ENCODE measurements around the gene RAB36. TPM values are rescaled to one million over a fixed set of nuclear protein-coding genes. Genes with fewer than 3 reads are reported as not detected.

RAB36 gene
- polyA plus RNA-seq, 1 donor (not counting 4 experiments of a cell fraction or from before 2014, with no cell fraction given), result 1.9 TPM

- no peak overlapping the region for H3K4me3 ChIP-seq (ENCODE audit: control insufficient read depth in 2 of 3, extremely low read depth in 1 of 3, insufficient read depth in 2 of 3, low read depth in 1 of 3, low read length in 3 of 3)
- H2AFZ ChIP-seq (ENCODE audit: control insufficient read depth, low read length), result no peak overlapping the region
- H3K27ac ChIP-seq (ENCODE audit: control insufficient read depth, insufficient read depth, low read length), result no peak overlapping the region
- H3K4me1 ChIP-seq (ENCODE audit: control insufficient read depth, extremely low read depth, insufficient read depth, low read length), result no peaks in the 10 kb centered on the region
- no peaks in the 10 kb centered on the region for H3K9me1 ChIP-seq (ENCODE audit: control insufficient read depth, extremely low read depth, insufficient read depth, low read length)
- no peaks in the 10 kb centered on the region for H4K20me1 ChIP-seq (ENCODE audit: control insufficient read depth, extremely low read depth, insufficient read depth, low read length)
- dilution Hi-C loops (cut with MboI; ENCODE audit: extremely low pct_ligation_motif_present, low sequenced_read_pairs), result no loop called here
- peaks cover 3% of the 10 kb centered on the region for H3K27me3 ChIP-seq (ENCODE audit: control insufficient read depth, extremely low read depth, insufficient read depth, low read length)
- H3K79me2 ChIP-seq (ENCODE audit: control insufficient read depth, insufficient read depth, low read length), result no peaks in the 10 kb centered on the region
- no peaks in the 10 kb centered on the region for H3K9me3 ChIP-seq (ENCODE audit: control insufficient read depth, low read depth, low read length)
- H3K36me3 ChIP-seq (ENCODE audit: control insufficient read depth in 2 of 2, extremely low read depth in 1 of 2, insufficient read depth in 2 of 2, low read length in 2 of 2), result no peaks in the 10 kb centered on the region
- no peak overlapping the region for H3K4me2 ChIP-seq (ENCODE audit: control insufficient read depth, extremely low read depth, insufficient read depth, low read depth, low read length)
- DNase-seq (ENCODE audit: low read depth, low spot score), result no peak
- H3K9ac ChIP-seq (ENCODE audit: control insufficient read depth, extremely low read depth, insufficient read depth, low read length), result no peak overlapping the region
- FAIRE-seq, result no peak
- no peak for TF ChIP-seq CTCF (optimal IDR thresholded peaks at IDR 0.05 in 1 of 3, IDR thresholded peaks at IDR 0.05 in 1 of 3, conservative IDR thresholded peaks at IDR 0.05 in 1 of 3; ENCODE audit: extremely low read depth in 1 of 3, insufficient read depth in 2 of 3, low read length in 3 of 3)
- no peak for TF ChIP-seq EZH2 (IDR thresholded peaks at IDR 0.05; ENCODE audit: low read length)
Observed at GRCh38 chr22:23116506-23117263, 28.6 kb upstream of the RAB36 start.

- H4K20me1 ChIP-seq (ENCODE audit: control insufficient read depth, extremely low read depth, insufficient read depth, low read length), result no peaks in the 10 kb centered on the region
- no peaks in the 10 kb centered on the region for H3K9me1 ChIP-seq (ENCODE audit: control insufficient read depth, extremely low read depth, insufficient read depth, low read length)
- FAIRE-seq (no peak), DNase-seq (ENCODE audit: low read depth, low spot score) (no peak)
- no peaks in the 10 kb centered on the region for H3K9me3 ChIP-seq (ENCODE audit: control insufficient read depth, low read depth, low read length)
- no peaks in the 10 kb centered on the region for H3K79me2 ChIP-seq (ENCODE audit: control insufficient read depth, insufficient read depth, low read length)
- no peak overlapping the region for H3K27ac ChIP-seq (ENCODE audit: control insufficient read depth, insufficient read depth, low read length)
- H3K36me3 ChIP-seq (ENCODE audit: control insufficient read depth in 2 of 2, extremely low read depth in 1 of 2, insufficient read depth in 2 of 2, low read length in 2 of 2), result no peaks in the 10 kb centered on the region
- H3K27me3 ChIP-seq (ENCODE audit: control insufficient read depth, extremely low read depth, insufficient read depth, low read length), result peaks cover 3% of the 10 kb centered on the region
- H3K9ac ChIP-seq (ENCODE audit: control insufficient read depth, extremely low read depth, insufficient read depth, low read length), result no peak overlapping the region
- no peak overlapping the region for H3K4me2 ChIP-seq (ENCODE audit: control insufficient read depth, extremely low read depth, insufficient read depth, low read depth, low read length)
- H2AFZ ChIP-seq (ENCODE audit: control insufficient read depth, low read length), result no peak overlapping the region
- dilution Hi-C loops (cut with MboI; ENCODE audit: extremely low pct_ligation_motif_present, low sequenced_read_pairs), result no loop called here
- H3K4me1 ChIP-seq (ENCODE audit: control insufficient read depth, extremely low read depth, insufficient read depth, low read length), result no peaks in the 10 kb centered on the region
- H3K4me3 ChIP-seq (ENCODE audit: control insufficient read depth in 2 of 3, extremely low read depth in 1 of 3, insufficient read depth in 2 of 3, low read depth in 1 of 3, low read length in 3 of 3), result no peak overlapping the region
- no peak for TF ChIP-seq EZH2 (IDR thresholded peaks at IDR 0.05; ENCODE audit: low read length)
- TF ChIP-seq CTCF (optimal IDR thresholded peaks at IDR 0.05 in 1 of 3, IDR thresholded peaks at IDR 0.05 in 1 of 3, conservative IDR thresholded peaks at IDR 0.05 in 1 of 3; ENCODE audit: extremely low read depth in 1 of 3, insufficient read depth in 2 of 3, low read length in 3 of 3), result no peak
Observed at GRCh38 chr22:23117275-23117674, 28.0 kb upstream of the RAB36 start.

Data from keratinocyte (primary cell).